Stimulated activated naive CD8-positive, alpha-beta T cell treated with anti-CD3 and anti-CD28 coated beads, Interleukin-15, Interleukin-2, amounts not matched to agents 100 ng/mL and 50 ng/mL, for 24 hours (primary cell): ENCODE results near the gene SELENOV.

Experiments
- H3K27ac Mint-ChIP-seq: one replicate; pipeline ENCODE4 v1.8.0; 2021; ENCODE audit warnings: mild to moderate bottlenecking, mixed read lengths
- H3K27me3 Mint-ChIP-seq: one replicate; pipeline ENCODE4 v1.8.0; 2021; ENCODE audit warnings: mixed read lengths
- H3K36me3 Mint-ChIP-seq: one replicate; pipeline ENCODE4 v1.8.0; 2021; ENCODE audit warnings: low read depth, mixed read lengths
- H3K4me1 Mint-ChIP-seq: one replicate; pipeline ENCODE4 v1.8.0; 2021; ENCODE audit warnings: low read depth, mixed read lengths
- H3K4me3 Mint-ChIP-seq: one replicate; pipeline ENCODE4 v1.8.0; 2021; ENCODE audit warnings: mild to moderate bottlenecking, mixed read lengths
- H3K9me3 Mint-ChIP-seq: one replicate; pipeline ENCODE4 v1.8.0; 2021; ENCODE audit warnings: mixed read lengths

SELENOV gene

GRCh38 chr19:39501340-39501739, 13.6 kb upstream of the SELENOV start:
- Mint-ChIP-seq H3K27me3 (peaks cover 70% of the 10 kb centered on the region), H3K4me3 (no peak overlapping the region), H3K36me3 (no peaks in the 10 kb centered on the region), H3K4me1 (peaks cover 23% of the 10 kb centered on the region), H3K27ac (no peak overlapping the region), H3K9me3 (no peaks in the 10 kb centered on the region)

GRCh38 chr19:39502640-39503417, 12.1 kb upstream of the SELENOV start:
- Mint-ChIP-seq H3K4me1 (peaks cover 32% of the 10 kb centered on the region), H3K36me3 (no peaks in the 10 kb centered on the region), H3K27me3 (peaks cover 67% of the 10 kb centered on the region), H3K4me3 (no peak overlapping the region), H3K9me3 (no peaks in the 10 kb centered on the region), H3K27ac (no peak overlapping the region)

GRCh38 chr19:39506598-39506943, 8.4 kb upstream of the SELENOV start:
- Mint-ChIP-seq H3K27me3 (peaks cover 51% of the 10 kb centered on the region), H3K4me3 (peak overlapping the region; percentile 36), H3K27ac (no peak overlapping the region)

GRCh38 chr19:39506944-39507714, 7.8 kb upstream of the SELENOV start:
- Mint-ChIP-seq H3K27me3 (peaks cover 53% of the 10 kb centered on the region), H3K9me3 (no peaks in the 10 kb centered on the region), H3K4me3 (peak overlapping the region; percentile 81), H3K4me1 (peaks cover 20% of the 10 kb centered on the region), H3K27ac (no peak overlapping the region), H3K36me3 (no peaks in the 10 kb centered on the region)

More at GRCh38 chr19:39506598-39506943, 8.4 kb upstream of the SELENOV start:
- peaks cover 20% of the 10 kb centered on the region for H3K4me1 Mint-ChIP-seq
- H3K9me3 Mint-ChIP-seq, result no peaks in the 10 kb centered on the region
- no peaks in the 10 kb centered on the region for H3K36me3 Mint-ChIP-seq

- peaks cover 20% of the 10 kb centered on the region for H3K4me1 Mint-ChIP-seq
- no peaks in the 10 kb centered on the region for H3K36me3 Mint-ChIP-seq
- peak overlapping the region; percentile 81 for H3K4me3 Mint-ChIP-seq
- peaks cover 57% of the 10 kb centered on the region for H3K27me3 Mint-ChIP-seq
- H3K27ac Mint-ChIP-seq, result peak overlapping the region; percentile 71
- H3K9me3 Mint-ChIP-seq, result no peaks in the 10 kb centered on the region
Observed at GRCh38 chr19:39507715-39508364, 7.1 kb upstream of the SELENOV start.

- H3K27me3 Mint-ChIP-seq, result peaks cover 59% of the 10 kb centered on the region
- no peak overlapping the region for H3K4me3 Mint-ChIP-seq
- H3K4me1 Mint-ChIP-seq, result peaks cover 15% of the 10 kb centered on the region
- H3K36me3 Mint-ChIP-seq, result no peaks in the 10 kb centered on the region
- no peaks in the 10 kb centered on the region for H3K9me3 Mint-ChIP-seq
- H3K27ac Mint-ChIP-seq, result no peak overlapping the region
Observed at GRCh38 chr19:39508629-39509028, 6.3 kb upstream of the SELENOV start.

GRCh38 chr19:39509233-39509632, 5.7 kb upstream of the SELENOV start:
- Mint-ChIP-seq H3K27me3 (peaks cover 59% of the 10 kb centered on the region), H3K36me3 (no peaks in the 10 kb centered on the region), H3K4me1 (peaks cover 15% of the 10 kb centered on the region), H3K27ac (no peak overlapping the region), H3K9me3 (no peaks in the 10 kb centered on the region), H3K4me3 (no peak overlapping the region)

- Mint-ChIP-seq H3K36me3 (no peaks in the 10 kb centered on the region), H3K27me3 (peaks cover 58% of the 10 kb centered on the region), H3K4me3 (no peak overlapping the region), H3K4me1 (peaks cover 22% of the 10 kb centered on the region), H3K9me3 (no peaks in the 10 kb centered on the region), H3K27ac (no peak overlapping the region)
Observed at GRCh38 chr19:39512988-39513387, 2.0 kb upstream of the SELENOV start.

GRCh38 chr19:39515551-39516191, 732 bp downstream of the SELENOV start:
- H3K27ac Mint-ChIP-seq, result no peak overlapping the region
- H3K36me3 Mint-ChIP-seq, result no peaks in the 10 kb centered on the region
- peaks cover 45% of the 10 kb centered on the region for H3K27me3 Mint-ChIP-seq
- peaks cover 19% of the 10 kb centered on the region for H3K4me1 Mint-ChIP-seq
- no peaks in the 10 kb centered on the region for H3K9me3 Mint-ChIP-seq
- peak overlapping the region; percentile 49 for H3K4me3 Mint-ChIP-seq

GRCh38 chr19:39516270-39516669, 1.3 kb downstream of the SELENOV start:
- H3K27ac Mint-ChIP-seq, result no peak overlapping the region
- H3K27me3 Mint-ChIP-seq, result peaks cover 45% of the 10 kb centered on the region
- H3K9me3 Mint-ChIP-seq, result no peaks in the 10 kb centered on the region
- H3K4me1 Mint-ChIP-seq, result peaks cover 20% of the 10 kb centered on the region
- no peaks in the 10 kb centered on the region for H3K36me3 Mint-ChIP-seq
- H3K4me3 Mint-ChIP-seq, result peak overlapping the region; percentile 17

GRCh38 chr19:39517432-39517831, 2.5 kb downstream of the SELENOV start:
- no peak overlapping the region for H3K27ac Mint-ChIP-seq
- H3K9me3 Mint-ChIP-seq, result no peaks in the 10 kb centered on the region
- H3K4me3 Mint-ChIP-seq, result no peak overlapping the region
- peaks cover 39% of the 10 kb centered on the region for H3K27me3 Mint-ChIP-seq
- peaks cover 27% of the 10 kb centered on the region for H3K4me1 Mint-ChIP-seq
- H3K36me3 Mint-ChIP-seq, result no peaks in the 10 kb centered on the region

- H3K27me3 Mint-ChIP-seq, result peaks cover 31% of the 10 kb centered on the region
- H3K4me1 Mint-ChIP-seq, result peaks cover 27% of the 10 kb centered on the region
- no peak overlapping the region for H3K27ac Mint-ChIP-seq
- H3K36me3 Mint-ChIP-seq, result no peaks in the 10 kb centered on the region
- H3K9me3 Mint-ChIP-seq, result no peaks in the 10 kb centered on the region
- H3K4me3 Mint-ChIP-seq, result no peak overlapping the region
Observed at GRCh38 chr19:39518458-39518857, 3.5 kb downstream of the SELENOV start.

GRCh38 chr19:39518975-39519374, 4.0 kb downstream of the SELENOV start:
- no peaks in the 10 kb centered on the region for H3K9me3 Mint-ChIP-seq
- no peak overlapping the region for H3K4me3 Mint-ChIP-seq
- H3K36me3 Mint-ChIP-seq, result no peaks in the 10 kb centered on the region
- peaks cover 27% of the 10 kb centered on the region for H3K4me1 Mint-ChIP-seq
- peaks cover 26% of the 10 kb centered on the region for H3K27me3 Mint-ChIP-seq
- no peak overlapping the region for H3K27ac Mint-ChIP-seq

GRCh38 chr19:39520541-39521484, 5.9 kb downstream of the SELENOV start:
- Mint-ChIP-seq H3K27me3 (peaks cover 14% of the 10 kb centered on the region), H3K9me3 (no peaks in the 10 kb centered on the region), H3K27ac (no peak overlapping the region), H3K4me1 (peaks cover 15% of the 10 kb centered on the region), H3K4me3 (no peak overlapping the region), H3K36me3 (peaks cover 3% of the 10 kb centered on the region)
